Ammon's horn (tissue), 1 donor: ENCODE results near the gene ZNF660.
A peak's percentile ranks its signal among the peaks of the same experiment; 100 is the strongest.

Source experiments
- DNase-seq: peaks from one replicate; pipeline ENCODE4 v3.0.0-alpha.2; 2016; ENCODE audit warnings: low spot score

Gene ZNF660

DNA sequence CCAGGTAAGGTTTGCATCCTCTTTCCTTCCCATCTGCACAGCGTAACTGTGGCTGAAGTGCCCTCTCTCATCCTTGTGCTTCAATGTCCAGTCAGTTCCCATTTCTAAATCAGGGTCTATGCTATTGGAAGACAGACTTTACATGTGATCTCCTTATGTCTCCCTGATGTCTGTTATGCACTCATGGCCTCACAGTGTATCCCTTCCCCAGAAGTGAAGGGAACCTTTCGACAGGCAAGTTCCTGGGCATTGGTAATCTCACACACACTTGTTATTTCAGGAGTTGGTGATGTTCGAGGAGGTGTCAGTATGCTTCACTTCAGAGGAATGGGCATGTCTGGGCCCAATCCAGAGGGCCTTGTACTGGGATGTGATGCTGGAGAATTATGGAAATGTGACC, 47.4 kb downstream of the ZNF660 start:
- no peak for DNase-seq

DNA sequence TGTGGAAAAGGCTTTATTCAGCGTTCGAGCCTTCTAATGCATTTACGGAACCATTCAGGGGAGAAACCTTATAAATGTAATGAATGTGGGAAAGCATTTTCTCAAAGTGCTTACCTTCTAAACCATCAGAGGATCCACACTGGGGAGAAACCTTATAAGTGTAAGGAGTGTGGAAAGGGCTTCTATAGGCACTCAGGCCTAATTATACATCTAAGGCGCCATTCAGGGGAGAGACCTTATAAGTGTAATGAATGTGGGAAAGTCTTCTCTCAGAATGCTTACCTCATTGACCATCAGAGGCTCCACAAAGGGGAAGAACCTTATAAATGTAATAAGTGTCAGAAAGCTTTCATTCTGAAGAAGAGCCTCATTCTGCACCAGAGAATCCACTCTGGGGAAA, 57.6 kb downstream of the ZNF660 start:
- DNase-seq, result no peak

- no peak for DNase-seq
Measured at GRCh38 chr3:44643024-44643423, 58.3 kb downstream of the ZNF660 start.

DNA sequence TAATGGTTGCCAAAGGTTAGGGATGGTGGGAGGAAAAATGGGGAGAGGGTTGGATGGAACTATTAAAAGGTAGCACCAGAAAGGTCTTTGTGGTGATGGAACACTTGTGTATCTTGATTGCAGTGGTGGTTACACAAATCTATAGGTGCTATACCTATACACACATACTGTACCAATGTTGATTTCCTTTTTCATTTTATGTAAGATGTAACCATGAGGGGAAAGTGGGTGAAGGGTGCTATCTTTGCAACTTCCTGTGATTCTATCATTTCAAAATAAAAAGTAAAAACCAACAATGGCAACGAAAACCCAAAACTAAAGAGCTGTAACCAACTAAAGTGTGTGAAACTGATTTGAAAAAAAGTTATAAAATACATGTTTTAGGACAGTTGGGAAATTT, 63.0 kb downstream of the ZNF660 start:
- no peak for DNase-seq

DNA sequence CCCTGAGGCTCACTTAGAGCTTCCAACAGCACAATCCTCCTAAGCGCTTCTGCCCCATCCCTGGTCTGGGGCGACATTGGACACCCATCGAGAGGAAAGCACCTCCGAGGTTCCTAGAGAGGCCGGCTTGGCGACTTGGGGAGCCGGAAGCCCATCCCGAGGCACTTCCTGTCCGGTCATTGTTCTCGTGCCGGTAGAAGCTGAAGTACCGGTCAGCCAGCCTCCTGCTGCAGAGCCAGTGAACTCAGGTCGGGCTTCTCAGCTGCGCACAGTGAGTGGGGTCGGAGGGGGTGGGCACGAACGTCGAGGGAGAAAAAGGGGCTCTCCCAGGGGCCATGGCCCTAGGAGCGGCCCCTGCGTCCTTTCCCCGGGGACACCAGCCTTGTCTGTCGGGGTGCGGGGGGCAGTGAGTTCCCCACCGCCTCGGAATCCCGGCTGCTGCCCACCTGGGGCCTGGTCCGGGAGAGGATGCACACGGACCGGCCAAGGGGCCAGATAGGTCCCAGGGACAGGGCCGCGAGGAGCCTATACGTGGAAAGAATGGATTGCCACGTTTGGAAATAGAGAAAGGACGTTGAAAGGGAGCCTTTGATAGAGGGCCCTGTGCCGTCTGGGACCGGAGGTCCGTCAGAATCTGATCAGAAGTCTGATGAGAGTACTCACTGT, 63.9 kb downstream of the ZNF660 start, which contains the start of gene ZNF35:
TSS of gene ZNF35 (plus strand) at position 169 of the 666 bp plus-strand sequence. CDS start 2,336 bp downstream, outside the sequence.
- peak; percentile 90 for DNase-seq
